Tibial nerve (tissue), 4 donors: ENCODE data around the gene SPTSSB. TPM values are rescaled to one million over a fixed set of nuclear protein-coding genes. Genes with fewer than 3 reads are reported as not detected.

Experiments used
- DNase-seq, 2 donors: peaks; one replicate each; pipeline ENCODE4 v3.0.0-alpha.2; 2019; ENCODE audit warnings: low spot score in 2 of 2
- H3K27ac ChIP-seq, 4 donors: fragments of 200-600 bp; sonication (generic) in 3 of 4; one replicate each; pipeline ENCODE4 v1.5.1; 2017 to 2019; ENCODE audit warnings: mild to moderate bottlenecking in 1 of 4
- H3K27me3 ChIP-seq, 2 donors: fragments of 200-600 bp; sonication (generic) in 1 of 2; one replicate each; pipeline versions ENCODE4 v1.5.1 to v1.6.0; 2017 to 2019
- H3K36me3 ChIP-seq, 3 donors: fragments of 200-600 bp; sonication (generic); one replicate each; pipeline ENCODE4 v1.5.1; 2018 to 2019
- H3K4me1 ChIP-seq, 4 donors: fragments of 200-600 bp; sonication (generic) in 3 of 4; one replicate each; pipeline ENCODE4 v1.5.1; 2017 to 2019
- H3K4me3 ChIP-seq, 4 donors: fragments of 200-600 bp; sonication (generic) in 3 of 4; one replicate each; pipeline ENCODE4 v1.5.1; 2017 to 2019; ENCODE audit warnings: mild to moderate bottlenecking in 1 of 4, moderate library complexity in 1 of 4
- H3K9me3 ChIP-seq, 4 donors: fragments of 200-600 bp; sonication (generic) in 3 of 4; one replicate each; pipeline ENCODE4 v1.5.1; 2017 to 2019
- EP300 ChIP-seq, 2 donors: sonication (generic); formaldehyde crosslinking; IDR thresholded peaks; one replicate each; pipeline ENCODE4 v1.6.1; 2017; ENCODE audit warnings: antibody characterized with exemption in 2 of 2, mild to moderate bottlenecking in 1 of 2
- POLR2A ChIP-seq, 2 donors: fragments of 450-650 bp; IDR thresholded peaks; one replicate each; pipeline ENCODE4 v1.6.1; 2017; ENCODE audit warnings: antibody characterized with exemption in 2 of 2, mild to moderate bottlenecking in 2 of 2, moderate library complexity in 2 of 2
- WGBS, 2 donors: methylation state at CpG; one replicate each; pipeline ENCODE4 v1.1.5; 2018; 5-methylcytosine and 5-hydroxymethylcytosine counted together
- total RNA-seq, 4 donors: library from RNA; depleted of rRNA; stranded (reverse); fragments of >200 nt; gene quantifications; one replicate each; pipeline ENCODE4 v1.1.0, GENCODE V29; 2016
- TF ChIP-seq, protein P1 (sequence below), 5 experiments: fragments of 200-600 bp in 3 of 5; fragments of 450-650 bp in 2 of 5; sonication (generic) in 3 of 5; IDR thresholded peaks; one replicate each; pipeline ENCODE4 v1.5.1; 2016 to 2019; ENCODE audit warnings: antibody characterized with exemption in 5 of 5, mild to moderate bottlenecking in 3 of 5, moderate library complexity in 2 of 5

Gene SPTSSB
- total RNA-seq, 4 donors from 2014 or later = 0.63 TPM; not detected in 3

DNA sequence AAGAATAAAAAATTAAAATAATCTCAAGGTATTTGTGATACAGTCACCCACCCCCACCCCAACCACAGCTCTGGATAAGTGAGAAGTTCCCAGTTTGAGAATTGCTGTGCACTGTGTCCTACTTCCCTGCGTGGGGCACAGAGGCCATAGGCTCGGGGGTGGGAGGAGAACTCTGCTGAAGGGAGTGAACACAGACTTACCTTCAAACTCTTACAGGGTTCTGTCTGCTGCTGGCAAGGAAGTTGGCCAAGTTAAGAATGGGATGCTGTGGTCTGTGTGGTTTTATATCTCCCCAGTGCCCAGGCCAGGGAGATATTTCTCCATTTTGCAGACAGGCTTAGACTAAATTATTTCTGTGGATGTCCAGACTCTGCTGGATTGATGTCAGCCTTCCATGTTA is 37.6 kb downstream of the SPTSSB start:
- 76 to 79% methylated on average over 2 of the region's 2 CpGs for WGBS, 2 donors
- no peak for DNase-seq

DNA sequence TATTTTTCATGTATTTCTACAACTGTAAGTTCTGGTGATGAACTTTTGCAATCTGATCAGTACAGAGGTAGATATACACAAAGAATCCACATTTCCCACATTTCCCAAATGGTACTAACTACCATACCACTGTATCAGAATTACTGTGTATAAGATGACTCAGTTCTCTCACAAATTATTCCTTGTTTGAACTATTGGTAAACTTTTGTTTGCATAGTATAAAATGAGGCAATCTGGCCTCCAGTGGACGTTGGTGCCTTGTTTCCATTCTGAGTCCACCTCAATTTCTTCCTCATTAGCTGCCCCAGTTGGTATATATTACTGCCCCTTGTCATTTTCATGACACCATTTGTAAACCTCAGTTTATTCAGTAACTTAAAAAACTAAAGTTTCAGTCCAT is 38.5 kb downstream of the SPTSSB start:
- no peaks in the 10 kb centered on the region for H3K9me3 ChIP-seq
- no peaks in the 10 kb centered on the region for H3K36me3 ChIP-seq
- 36 to 50% methylated on average over 1 of the region's 1 CpG for WGBS, 2 donors
- TF ChIP-seq EP300 (IDR thresholded peaks at IDR 0.05) (no peak), POLR2A (IDR thresholded peaks at IDR 0.05) (no peak)
- TF ChIP-seq, protein P1, sequence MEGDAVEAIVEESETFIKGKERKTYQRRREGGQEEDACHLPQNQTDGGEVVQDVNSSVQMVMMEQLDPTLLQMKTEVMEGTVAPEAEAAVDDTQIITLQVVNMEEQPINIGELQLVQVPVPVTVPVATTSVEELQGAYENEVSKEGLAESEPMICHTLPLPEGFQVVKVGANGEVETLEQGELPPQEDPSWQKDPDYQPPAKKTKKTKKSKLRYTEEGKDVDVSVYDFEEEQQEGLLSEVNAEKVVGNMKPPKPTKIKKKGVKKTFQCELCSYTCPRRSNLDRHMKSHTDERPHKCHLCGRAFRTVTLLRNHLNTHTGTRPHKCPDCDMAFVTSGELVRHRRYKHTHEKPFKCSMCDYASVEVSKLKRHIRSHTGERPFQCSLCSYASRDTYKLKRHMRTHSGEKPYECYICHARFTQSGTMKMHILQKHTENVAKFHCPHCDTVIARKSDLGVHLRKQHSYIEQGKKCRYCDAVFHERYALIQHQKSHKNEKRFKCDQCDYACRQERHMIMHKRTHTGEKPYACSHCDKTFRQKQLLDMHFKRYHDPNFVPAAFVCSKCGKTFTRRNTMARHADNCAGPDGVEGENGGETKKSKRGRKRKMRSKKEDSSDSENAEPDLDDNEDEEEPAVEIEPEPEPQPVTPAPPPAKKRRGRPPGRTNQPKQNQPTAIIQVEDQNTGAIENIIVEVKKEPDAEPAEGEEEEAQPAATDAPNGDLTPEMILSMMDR (IDR thresholded peaks at IDR 0.05) = no peak
- no peak for DNase-seq
- H3K27me3 ChIP-seq = no peaks in the 10 kb centered on the region
- H3K4me3 ChIP-seq = no peak overlapping the region
- no peak overlapping the region for H3K27ac ChIP-seq
- H3K4me1 ChIP-seq = no peaks in the 10 kb centered on the region

More for the DNA sequence above, 37.6 kb downstream of the SPTSSB start:
- no peaks in the 10 kb centered on the region for H3K4me1 ChIP-seq
- H3K27me3 ChIP-seq = no peaks in the 10 kb centered on the region
- H3K4me3 ChIP-seq = no peak overlapping the region
- no peaks in the 10 kb centered on the region for H3K9me3 ChIP-seq
- no peaks in the 10 kb centered on the region for H3K36me3 ChIP-seq
- H3K27ac ChIP-seq = no peak overlapping the region
- TF ChIP-seq, protein P1 (IDR thresholded peaks at IDR 0.05) = no peak
- no peak for TF ChIP-seq EP300 (IDR thresholded peaks at IDR 0.05)
- TF ChIP-seq POLR2A (IDR thresholded peaks at IDR 0.05) = no peak

DNA sequence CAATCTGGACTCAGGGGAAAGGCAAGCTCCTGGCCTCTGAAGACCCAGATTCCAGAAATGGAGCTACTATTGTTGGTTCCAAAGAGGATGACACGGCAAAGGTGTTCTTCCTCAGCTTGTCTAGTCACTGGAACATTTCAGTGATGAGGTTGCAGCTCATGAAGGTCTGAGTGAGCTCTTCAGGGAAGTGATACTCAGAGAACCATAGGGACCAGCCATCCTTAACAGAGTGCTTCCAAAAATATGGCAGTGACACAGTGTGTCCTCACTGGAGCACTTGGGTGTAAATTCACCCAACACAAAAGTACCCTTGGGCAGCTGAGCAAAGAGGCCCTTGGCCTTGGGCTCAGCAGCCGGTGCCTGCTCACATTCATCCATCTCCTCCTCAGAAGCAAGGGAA is 46.3 kb downstream of the SPTSSB start:
- DNase-seq = no peak
- Histone ChIP-seq H3K9me3 (peaks cover 0 to 20% (median 2%) of the 10 kb centered on the region in 4 donors), H3K4me3 (no peak overlapping the region), H3K27me3 (no peaks in the 10 kb centered on the region), H3K27ac (no peak overlapping the region), H3K36me3 (no peaks in the 10 kb centered on the region), H3K4me1 (no peaks in the 10 kb centered on the region)
- WGBS, 2 donors = 85 to 88% methylated on average over 2 of the region's 2 CpGs
- TF ChIP-seq POLR2A (IDR thresholded peaks at IDR 0.05) = no peak
- TF ChIP-seq EP300 (IDR thresholded peaks at IDR 0.05) = no peak
- TF ChIP-seq, protein P1 (IDR thresholded peaks at IDR 0.05) = no peak

DNA sequence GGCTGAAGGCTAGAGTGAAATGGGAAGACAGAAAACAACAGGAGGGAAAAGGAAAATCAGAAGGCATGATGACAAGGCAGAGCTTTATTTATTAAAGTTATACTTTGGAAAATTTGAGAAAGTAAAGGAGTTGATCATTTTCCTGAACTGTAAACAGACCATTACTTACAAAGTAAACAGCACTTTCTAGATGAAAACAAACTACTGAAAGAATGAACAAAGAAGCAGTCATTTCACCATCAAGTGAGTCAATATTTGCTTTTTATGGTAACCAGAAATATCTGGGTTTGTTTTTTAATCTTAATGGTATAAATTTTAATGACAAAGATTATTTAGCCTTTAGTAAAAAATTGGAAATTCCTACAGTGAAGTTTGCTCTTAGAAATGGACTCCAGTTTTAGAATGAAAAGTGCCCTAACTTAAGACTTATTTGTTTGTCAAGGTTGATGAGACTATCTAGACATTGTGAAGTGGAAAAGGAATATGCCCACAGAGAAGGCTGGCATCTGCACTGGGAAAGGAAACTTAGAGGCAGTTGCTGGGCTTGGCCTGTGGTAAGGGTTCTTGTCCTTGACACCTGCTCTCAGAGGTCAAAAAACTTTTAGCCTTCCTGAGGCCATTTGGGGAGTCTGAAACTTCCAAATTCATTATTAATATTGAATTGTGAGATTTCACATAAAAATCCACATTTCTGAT is 47.2 kb downstream of the SPTSSB start:
- Histone ChIP-seq H3K9me3 (peaks cover 0 to 23% (median 2%) of the 10 kb centered on the region in 4 donors), H3K27me3 (no peaks in the 10 kb centered on the region), H3K4me3 (no peak overlapping the region), H3K27ac (no peak overlapping the region), H3K36me3 (no peaks in the 10 kb centered on the region), H3K4me1 (no peaks in the 10 kb centered on the region)
- no peak for DNase-seq
- TF ChIP-seq, protein P1 (IDR thresholded peaks at IDR 0.05) = no peak
- TF ChIP-seq EP300 (IDR thresholded peaks at IDR 0.05) = no peak
- no peak for TF ChIP-seq POLR2A (IDR thresholded peaks at IDR 0.05)

DNA sequence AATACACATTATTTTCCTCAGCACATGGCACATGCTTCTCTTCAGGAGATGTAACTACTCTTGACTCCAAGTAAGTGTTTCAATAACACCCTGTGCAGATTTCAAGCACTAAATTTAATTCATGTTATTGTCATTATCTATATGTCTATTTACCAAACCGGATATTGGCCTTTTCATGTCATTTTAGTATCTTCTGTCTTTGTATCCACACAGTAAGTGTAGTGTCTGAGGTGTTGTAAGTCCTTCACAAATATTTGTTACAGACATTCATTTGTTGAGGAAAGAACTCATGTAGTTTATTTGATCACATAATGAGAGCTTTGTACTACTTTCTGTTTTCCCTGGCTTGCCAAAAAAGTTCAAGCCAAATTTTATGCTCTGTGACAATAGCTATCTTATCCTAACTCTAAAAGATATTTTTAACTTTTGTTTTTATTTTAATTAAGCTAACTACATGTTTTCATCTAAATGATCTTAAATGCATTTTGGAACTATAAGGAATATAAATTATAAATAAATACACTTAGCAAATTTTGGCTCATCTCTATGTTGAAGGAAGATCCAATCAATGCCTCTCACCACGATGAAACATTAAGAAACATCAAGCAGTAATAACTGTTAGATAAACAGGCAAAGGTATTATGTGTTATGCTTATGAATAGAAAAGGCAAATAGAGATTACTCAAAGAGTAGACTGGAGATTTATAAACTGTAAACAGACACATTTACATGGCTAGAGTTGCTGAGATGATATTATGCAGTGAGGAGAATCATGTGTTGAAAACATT is 48.3 kb downstream of the SPTSSB start:
- Histone ChIP-seq H3K4me3 (no peak overlapping the region), H3K27me3 (no peaks in the 10 kb centered on the region), H3K27ac (no peak overlapping the region), H3K4me1 (no peaks in the 10 kb centered on the region), H3K9me3 (peaks cover 0 to 23% (median 2%) of the 10 kb centered on the region in 4 donors), H3K36me3 (no peaks in the 10 kb centered on the region)
- DNase-seq = no peak
- TF ChIP-seq POLR2A (IDR thresholded peaks at IDR 0.05) = no peak
- TF ChIP-seq, protein P1 (IDR thresholded peaks at IDR 0.05) = no peak
- no peak for TF ChIP-seq EP300 (IDR thresholded peaks at IDR 0.05)
- 53 to 58% methylated on average over 2 of the region's 2 CpGs for WGBS, 2 donors
